ENCODE data around the gene CYB561.

GRCh38 chr17:63491413-63491812 lies 45.3 kb upstream of the CYB561 start:
- TF ChIP-seq POLR2AphosphoS5 (IDR thresholded peaks at IDR 0.05; ENCODE audit: low read depth, low read length) (no peak), REST (IDR thresholded peaks at IDR 0.05; ENCODE audit: insufficient read depth in 1 of 2, low read depth in 2 of 2, low read length in 1 of 2) (no peak), SIN3A (IDR thresholded peaks at IDR 0.05; ENCODE audit: borderline replicate concordance, insufficient read depth, low read depth, low read length) (no peak)
- TF ChIP-seq, protein P1, sequence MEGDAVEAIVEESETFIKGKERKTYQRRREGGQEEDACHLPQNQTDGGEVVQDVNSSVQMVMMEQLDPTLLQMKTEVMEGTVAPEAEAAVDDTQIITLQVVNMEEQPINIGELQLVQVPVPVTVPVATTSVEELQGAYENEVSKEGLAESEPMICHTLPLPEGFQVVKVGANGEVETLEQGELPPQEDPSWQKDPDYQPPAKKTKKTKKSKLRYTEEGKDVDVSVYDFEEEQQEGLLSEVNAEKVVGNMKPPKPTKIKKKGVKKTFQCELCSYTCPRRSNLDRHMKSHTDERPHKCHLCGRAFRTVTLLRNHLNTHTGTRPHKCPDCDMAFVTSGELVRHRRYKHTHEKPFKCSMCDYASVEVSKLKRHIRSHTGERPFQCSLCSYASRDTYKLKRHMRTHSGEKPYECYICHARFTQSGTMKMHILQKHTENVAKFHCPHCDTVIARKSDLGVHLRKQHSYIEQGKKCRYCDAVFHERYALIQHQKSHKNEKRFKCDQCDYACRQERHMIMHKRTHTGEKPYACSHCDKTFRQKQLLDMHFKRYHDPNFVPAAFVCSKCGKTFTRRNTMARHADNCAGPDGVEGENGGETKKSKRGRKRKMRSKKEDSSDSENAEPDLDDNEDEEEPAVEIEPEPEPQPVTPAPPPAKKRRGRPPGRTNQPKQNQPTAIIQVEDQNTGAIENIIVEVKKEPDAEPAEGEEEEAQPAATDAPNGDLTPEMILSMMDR (IDR thresholded peaks at IDR 0.05): no peak

Measured in Panc1 (cell line).